Smooth muscle cell (in vitro differentiated cells): ENCODE measurements around the gene MYOCD. TPM values are rescaled to one million over a fixed set of nuclear protein-coding genes. Genes with fewer than 3 reads are reported as not detected.

Experiments
- DNase-seq: peaks from one replicate; lab custom pipeline; 2025; ENCODE audit not compliant: unreplicated experiment; lab: John Stamatoyannopoulos, UW
- H2AFZ ChIP-seq: fragments of 200-600 bp; sonication (generic); 2 replicates; pipeline ENCODE4 v1.6.0; 2016; ENCODE audit warnings: antibody characterized with exemption, low read depth, mild to moderate bottlenecking
- H3F3A ChIP-seq: fragments of 200-600 bp; sonication (generic); 2 replicates; pipeline ENCODE4 v1.6.0; 2017; ENCODE audit warnings: antibody characterized with exemption, low read depth
- H3K27ac ChIP-seq: fragments of 200-600 bp; sonication (generic); 2 replicates; pipeline ENCODE4 v1.5.1; 2016; ENCODE audit warnings: low read depth, mild to moderate bottlenecking
- H3K27me3 ChIP-seq: fragments of 200-600 bp; sonication (generic); 2 replicates; pipeline ENCODE4 v1.6.1; 2016; ENCODE audit warnings: low read depth, mild to moderate bottlenecking
- H3K36me3 ChIP-seq: fragments of 200-600 bp; sonication (generic); 2 replicates; pipeline ENCODE4 v1.5.1; 2016; ENCODE audit warnings: low read depth
- H3K4me1 ChIP-seq: fragments of 200-600 bp; sonication (generic); 2 replicates; pipeline ENCODE4 v1.5.1; 2016; ENCODE audit warnings: low read depth
- H3K4me2 ChIP-seq: fragments of 200-600 bp; sonication (generic); 2 replicates; pipeline ENCODE4 v1.6.0; 2016; ENCODE audit warnings: mild to moderate bottlenecking
- H3K4me3 ChIP-seq: fragments of 200-600 bp; sonication (generic); 2 replicates; pipeline ENCODE4 v1.5.1; 2016; ENCODE audit warnings: mild to moderate bottlenecking
- H3K79me2 ChIP-seq: fragments of 200-600 bp; sonication (generic); 2 replicates; pipeline ENCODE4 v1.6.0; 2016; ENCODE audit warnings: low read depth, mild to moderate bottlenecking
- H3K9ac ChIP-seq: fragments of 200-600 bp; sonication (generic); 2 replicates; pipeline ENCODE4 v1.6.0; 2016; ENCODE audit warnings: low read depth
- H3K9me3 ChIP-seq: fragments of 200-600 bp; sonication (generic); replicated peaks from 2 replicates; pipeline ENCODE4 v1.5.1; 2016; ENCODE audit warnings: low read depth
- H4K20me1 ChIP-seq: fragments of 200-600 bp; sonication (generic); 2 replicates; pipeline ENCODE4 v1.6.0; 2016; ENCODE audit warnings: low read depth
- WGBS: methylation state at CpG from one replicate; pipeline ENCODE4 v1.1.7; 2016; ENCODE audit warnings: low lambda C conversion rate; 5-methylcytosine and 5-hydroxymethylcytosine counted together
- polyA plus RNA-seq: library from polyadenylated mRNA; unstranded; fragments of >200 nt; fragmentation: Nextera tagmentation; extraction: Ambion mirVana; gene quantifications from 2 replicates; pipeline ENCODE4 v1.2.1, GENCODE V29; 2016
- total RNA-seq: library from RNA; depleted of rRNA; stranded (reverse); fragments of >200 nt; gene quantifications from 2 replicates; pipeline ENCODE4 v1.2.3, GENCODE V29; 2014
- TF ChIP-seq, protein P1 (sequence below): fragments of 200-600 bp; sonication (generic); IDR thresholded peaks from 2 replicates; pipeline ENCODE4 v1.5.1; 2017; ENCODE audit warnings: borderline replicate concordance, mild to moderate bottlenecking, antibody characterized with exemption; ENCODE audit not compliant: insufficient read depth, poor library complexity, severe bottlenecking

MYOCD gene
- total and polyA plus RNA-seq, 2 experiments from 2014 or later, result 0.58 to 1.8 TPM

DNA sequence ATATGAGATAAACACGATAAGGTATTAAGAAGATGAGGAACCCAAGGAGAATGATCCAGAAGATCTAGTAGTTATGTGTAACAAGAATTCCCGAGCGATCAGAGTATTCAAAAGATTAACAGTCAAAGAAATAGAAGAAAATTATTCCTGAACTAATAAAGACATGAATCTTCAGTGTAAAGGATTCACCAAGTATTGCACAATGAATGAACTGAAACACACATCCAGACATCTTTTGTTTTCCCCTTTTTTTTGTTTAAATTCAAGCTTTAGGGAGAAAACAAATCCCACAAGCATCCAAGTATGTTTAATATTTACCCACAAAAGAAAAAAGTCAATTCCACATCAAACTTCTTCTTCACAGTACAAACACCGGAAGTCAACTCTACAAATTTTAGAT is 23.7 kb upstream of the MYOCD start:
- peak overlapping the region; percentile 66 for H2AFZ ChIP-seq
- H3K9ac ChIP-seq, result no peak overlapping the region
- H3F3A ChIP-seq, result peaks cover 7% of the 10 kb centered on the region
- H3K27ac ChIP-seq, result no peak overlapping the region
- no peaks in the 10 kb centered on the region for H3K27me3 ChIP-seq
- WGBS, result 86% methylated on average over 4 of the region's 4 CpGs
- no peaks in the 10 kb centered on the region for H3K4me1 ChIP-seq
- no peak overlapping the region for H3K4me3 ChIP-seq
- DNase-seq, result no peak
- H3K36me3 ChIP-seq, result no peaks in the 10 kb centered on the region
- H3K9me3 ChIP-seq, result no peaks in the 10 kb centered on the region
- TF ChIP-seq, protein P1, sequence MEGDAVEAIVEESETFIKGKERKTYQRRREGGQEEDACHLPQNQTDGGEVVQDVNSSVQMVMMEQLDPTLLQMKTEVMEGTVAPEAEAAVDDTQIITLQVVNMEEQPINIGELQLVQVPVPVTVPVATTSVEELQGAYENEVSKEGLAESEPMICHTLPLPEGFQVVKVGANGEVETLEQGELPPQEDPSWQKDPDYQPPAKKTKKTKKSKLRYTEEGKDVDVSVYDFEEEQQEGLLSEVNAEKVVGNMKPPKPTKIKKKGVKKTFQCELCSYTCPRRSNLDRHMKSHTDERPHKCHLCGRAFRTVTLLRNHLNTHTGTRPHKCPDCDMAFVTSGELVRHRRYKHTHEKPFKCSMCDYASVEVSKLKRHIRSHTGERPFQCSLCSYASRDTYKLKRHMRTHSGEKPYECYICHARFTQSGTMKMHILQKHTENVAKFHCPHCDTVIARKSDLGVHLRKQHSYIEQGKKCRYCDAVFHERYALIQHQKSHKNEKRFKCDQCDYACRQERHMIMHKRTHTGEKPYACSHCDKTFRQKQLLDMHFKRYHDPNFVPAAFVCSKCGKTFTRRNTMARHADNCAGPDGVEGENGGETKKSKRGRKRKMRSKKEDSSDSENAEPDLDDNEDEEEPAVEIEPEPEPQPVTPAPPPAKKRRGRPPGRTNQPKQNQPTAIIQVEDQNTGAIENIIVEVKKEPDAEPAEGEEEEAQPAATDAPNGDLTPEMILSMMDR, result no peak
- H4K20me1 ChIP-seq, result no peaks in the 10 kb centered on the region
- H3K4me2 ChIP-seq, result no peak overlapping the region
- H3K79me2 ChIP-seq, result no peaks in the 10 kb centered on the region

DNA sequence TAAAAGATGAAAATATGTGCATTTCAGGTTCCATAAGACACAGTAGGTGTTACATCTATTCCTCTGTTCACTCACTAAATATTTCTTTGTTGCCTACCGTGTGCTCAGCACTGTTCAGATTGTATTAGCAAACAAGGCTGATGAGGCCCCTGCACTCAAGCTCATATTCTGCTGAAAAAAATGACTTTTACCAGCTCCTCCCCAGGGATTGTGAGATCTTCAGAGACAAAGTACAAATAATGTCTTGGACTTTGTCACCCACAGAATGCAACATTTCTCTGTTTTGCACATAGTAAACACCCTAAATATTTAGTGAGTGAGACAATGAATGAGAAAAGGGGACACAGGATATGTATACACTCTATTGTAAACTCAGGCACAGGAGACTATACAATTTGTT is 21.9 kb upstream of the MYOCD start:
- no peaks in the 10 kb centered on the region for H3K36me3 ChIP-seq
- H3K4me2 ChIP-seq, result no peak overlapping the region
- no peak overlapping the region for H3K27ac ChIP-seq
- no peaks in the 10 kb centered on the region for H3K27me3 ChIP-seq
- no peak for DNase-seq
- TF ChIP-seq, protein P1, result no peak
- H3K9ac ChIP-seq, result no peak overlapping the region
- WGBS, result 69% methylated on average over 1 of the region's 1 CpG
- no peaks in the 10 kb centered on the region for H3F3A ChIP-seq
- no peaks in the 10 kb centered on the region for H3K9me3 ChIP-seq
- H3K4me1 ChIP-seq, result no peaks in the 10 kb centered on the region
- no peak overlapping the region for H2AFZ ChIP-seq
- no peaks in the 10 kb centered on the region for H3K79me2 ChIP-seq
- no peak overlapping the region for H3K4me3 ChIP-seq
- no peaks in the 10 kb centered on the region for H4K20me1 ChIP-seq

DNA sequence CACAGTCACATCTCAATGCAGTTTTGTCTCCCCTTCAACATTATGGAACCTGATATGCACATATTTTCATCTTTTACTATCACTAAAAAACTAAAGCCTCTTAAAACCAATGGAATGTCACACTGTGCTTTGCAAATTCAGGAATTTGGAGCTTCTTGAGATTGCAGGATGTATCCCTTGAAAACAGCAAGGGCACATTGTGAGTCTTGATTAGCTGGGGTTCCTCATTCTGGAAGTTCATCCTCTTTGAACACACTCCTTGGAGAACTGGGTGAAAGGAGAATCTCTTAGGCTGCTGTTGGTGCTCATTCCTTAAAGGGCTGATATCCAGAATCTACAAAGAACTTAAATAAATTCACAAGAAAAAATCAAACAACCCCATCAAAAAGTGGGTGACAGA is 21.1 kb upstream of the MYOCD start:
- Histone ChIP-seq H3K27me3 (no peaks in the 10 kb centered on the region), H3K4me1 (no peaks in the 10 kb centered on the region), H3K4me2 (peak overlapping the region; percentile 26), H3F3A (no peaks in the 10 kb centered on the region), H4K20me1 (no peaks in the 10 kb centered on the region), H3K9ac (no peak overlapping the region), H3K9me3 (no peaks in the 10 kb centered on the region), H3K79me2 (no peaks in the 10 kb centered on the region), H2AFZ (no peak overlapping the region), H3K27ac (no peak overlapping the region), H3K36me3 (no peaks in the 10 kb centered on the region), H3K4me3 (no peak overlapping the region)
- TF ChIP-seq, protein P1, result no peak
- no peak for DNase-seq

DNA sequence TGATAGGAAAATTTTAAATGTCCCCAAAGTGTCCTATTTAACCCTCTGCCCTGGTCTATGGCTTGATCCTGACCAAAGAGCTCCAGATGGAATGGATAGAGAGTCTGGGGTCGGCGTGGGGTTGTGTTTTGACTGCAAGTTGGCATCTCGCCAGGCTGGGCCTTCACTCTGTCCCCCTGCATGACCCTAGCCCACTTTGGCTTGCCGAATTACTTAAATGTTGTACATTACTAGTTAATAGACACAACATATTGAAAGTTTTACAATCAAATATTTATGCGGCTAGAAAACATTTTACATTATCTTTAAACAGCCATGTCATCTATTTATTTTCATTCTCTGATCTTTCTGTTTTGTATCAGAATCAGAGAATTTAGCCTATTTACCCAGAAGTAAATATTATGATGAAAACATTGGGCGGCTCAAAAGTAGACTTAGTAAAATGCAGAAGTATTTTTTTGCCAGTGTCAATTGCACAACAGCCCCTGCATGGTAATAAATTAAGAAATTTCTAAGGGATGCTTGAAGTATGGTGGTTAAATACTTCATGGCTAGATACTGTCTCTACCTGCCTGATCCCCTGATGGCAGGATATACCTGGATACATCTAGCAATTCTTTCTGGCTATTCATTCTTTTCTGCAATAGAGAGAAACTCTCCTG is 18.8 kb upstream of the MYOCD start:
- Histone ChIP-seq H2AFZ (no peak overlapping the region), H3K4me1 (no peaks in the 10 kb centered on the region), H3K27me3 (peaks cover 5% of the 10 kb centered on the region), H3F3A (no peaks in the 10 kb centered on the region), H3K79me2 (no peaks in the 10 kb centered on the region), H3K9ac (no peak overlapping the region), H3K4me3 (no peak overlapping the region), H4K20me1 (no peaks in the 10 kb centered on the region), H3K27ac (no peak overlapping the region), H3K9me3 (no peaks in the 10 kb centered on the region), H3K36me3 (no peaks in the 10 kb centered on the region), H3K4me2 (no peak overlapping the region)
- TF ChIP-seq, protein P1, result no peak
- no peak for DNase-seq
- WGBS, result 91% methylated on average over 6 of the region's 6 CpGs
